Glutamatergic neuron (in vitro differentiated cells): ENCODE data around the gene FAAH. TPM values are rescaled to one million over a fixed set of nuclear protein-coding genes. Genes with fewer than 3 reads are reported as not detected.

Source experiments
- DNase-seq: peaks from one replicate; pipeline ENCODE4 v3.0.0; 2022
- H3K27ac Mint-ChIP-seq: one replicate; pipeline ENCODE4 v1.8.0; 2020; ENCODE audit warnings: mild to moderate bottlenecking, mixed read lengths, inconsistent platforms; ENCODE audit not compliant: unreplicated experiment
- H3K27me3 Mint-ChIP-seq: one replicate; pipeline ENCODE4 v1.8.0; 2020; ENCODE audit warnings: mild to moderate bottlenecking, moderate library complexity, mixed read lengths, inconsistent platforms; ENCODE audit not compliant: unreplicated experiment
- H3K36me3 Mint-ChIP-seq: one replicate; pipeline ENCODE4 v1.8.0; 2020; ENCODE audit warnings: mild to moderate bottlenecking, mixed read lengths, inconsistent platforms; ENCODE audit not compliant: unreplicated experiment
- H3K4me1 Mint-ChIP-seq: one replicate; pipeline ENCODE4 v1.8.0; 2020; ENCODE audit warnings: mild to moderate bottlenecking, low read depth, mixed read lengths, inconsistent platforms; ENCODE audit not compliant: unreplicated experiment
- H3K4me3 Mint-ChIP-seq: one replicate; pipeline ENCODE4 v1.8.0; 2020; ENCODE audit warnings: mild to moderate bottlenecking, mixed read lengths, inconsistent platforms; ENCODE audit not compliant: unreplicated experiment
- H3K9me3 Mint-ChIP-seq: one replicate; pipeline ENCODE4 v1.8.0; 2020; ENCODE audit warnings: mild to moderate bottlenecking, moderate library complexity, mixed read lengths, inconsistent platforms; ENCODE audit not compliant: unreplicated experiment
- total RNA-seq: library from RNA; stranded (reverse); fragmentation: NEBNext Ultra II Directional; extraction: Animal tissue kit (Norgen Biotek cat#: 25700); gene quantifications from one replicate; pipeline ENCODE4 v1.2.1, GENCODE V29; 2021; ENCODE audit not compliant: unreplicated experiment
- TF ChIP-seq, protein P1 (sequence below): fragments of 200-600 bp; sonication (generic); IDR thresholded peaks from one replicate; pipeline ENCODE4 v1.5.0; 2021; ENCODE audit not compliant: partially characterized antibody, unreplicated experiment

The FAAH gene
- total RNA-seq, 1 donor from 2014 or later, result 1.7 TPM

DNA sequence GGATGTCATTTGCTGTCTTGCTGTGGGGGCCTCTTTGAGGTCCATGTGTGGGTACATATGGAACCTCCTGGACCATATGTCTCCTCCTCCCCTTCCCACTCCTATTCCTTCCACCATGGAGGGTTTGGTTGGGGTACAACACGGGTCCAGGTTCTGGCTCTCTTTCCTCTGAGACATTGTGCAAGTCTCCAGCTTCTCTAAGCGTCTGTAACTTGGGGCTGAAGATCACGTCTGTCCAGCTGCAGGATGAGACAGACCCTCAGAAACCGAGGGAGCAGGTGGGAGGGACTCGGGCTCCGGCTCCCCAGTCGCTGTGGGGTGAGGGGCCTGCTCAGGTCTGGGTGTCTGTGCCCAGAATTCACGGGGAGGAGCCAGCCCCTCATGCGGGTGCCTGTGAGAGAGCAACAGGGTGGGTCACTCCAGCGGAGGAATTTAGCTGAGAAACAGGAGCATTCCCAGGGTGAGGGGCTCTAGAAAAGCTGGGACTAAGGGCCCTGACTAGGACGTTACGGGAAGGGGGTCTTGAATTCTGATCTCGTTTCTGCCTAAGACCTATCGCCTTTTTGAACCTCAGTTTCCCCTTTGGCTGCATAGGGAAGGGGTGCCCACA is 53.5 kb downstream of the FAAH start:
- Mint-ChIP-seq H3K4me3 (peak overlapping the region; percentile 50), H3K27ac (no peak overlapping the region), H3K36me3 (no peaks in the 10 kb centered on the region), H3K27me3 (peaks cover 24% of the 10 kb centered on the region), H3K9me3 (peaks cover 9% of the 10 kb centered on the region), H3K4me1 (peaks cover 13% of the 10 kb centered on the region)
- DNase-seq, result no peak
- TF ChIP-seq, protein P1, sequence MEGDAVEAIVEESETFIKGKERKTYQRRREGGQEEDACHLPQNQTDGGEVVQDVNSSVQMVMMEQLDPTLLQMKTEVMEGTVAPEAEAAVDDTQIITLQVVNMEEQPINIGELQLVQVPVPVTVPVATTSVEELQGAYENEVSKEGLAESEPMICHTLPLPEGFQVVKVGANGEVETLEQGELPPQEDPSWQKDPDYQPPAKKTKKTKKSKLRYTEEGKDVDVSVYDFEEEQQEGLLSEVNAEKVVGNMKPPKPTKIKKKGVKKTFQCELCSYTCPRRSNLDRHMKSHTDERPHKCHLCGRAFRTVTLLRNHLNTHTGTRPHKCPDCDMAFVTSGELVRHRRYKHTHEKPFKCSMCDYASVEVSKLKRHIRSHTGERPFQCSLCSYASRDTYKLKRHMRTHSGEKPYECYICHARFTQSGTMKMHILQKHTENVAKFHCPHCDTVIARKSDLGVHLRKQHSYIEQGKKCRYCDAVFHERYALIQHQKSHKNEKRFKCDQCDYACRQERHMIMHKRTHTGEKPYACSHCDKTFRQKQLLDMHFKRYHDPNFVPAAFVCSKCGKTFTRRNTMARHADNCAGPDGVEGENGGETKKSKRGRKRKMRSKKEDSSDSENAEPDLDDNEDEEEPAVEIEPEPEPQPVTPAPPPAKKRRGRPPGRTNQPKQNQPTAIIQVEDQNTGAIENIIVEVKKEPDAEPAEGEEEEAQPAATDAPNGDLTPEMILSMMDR, result no peak

DNA sequence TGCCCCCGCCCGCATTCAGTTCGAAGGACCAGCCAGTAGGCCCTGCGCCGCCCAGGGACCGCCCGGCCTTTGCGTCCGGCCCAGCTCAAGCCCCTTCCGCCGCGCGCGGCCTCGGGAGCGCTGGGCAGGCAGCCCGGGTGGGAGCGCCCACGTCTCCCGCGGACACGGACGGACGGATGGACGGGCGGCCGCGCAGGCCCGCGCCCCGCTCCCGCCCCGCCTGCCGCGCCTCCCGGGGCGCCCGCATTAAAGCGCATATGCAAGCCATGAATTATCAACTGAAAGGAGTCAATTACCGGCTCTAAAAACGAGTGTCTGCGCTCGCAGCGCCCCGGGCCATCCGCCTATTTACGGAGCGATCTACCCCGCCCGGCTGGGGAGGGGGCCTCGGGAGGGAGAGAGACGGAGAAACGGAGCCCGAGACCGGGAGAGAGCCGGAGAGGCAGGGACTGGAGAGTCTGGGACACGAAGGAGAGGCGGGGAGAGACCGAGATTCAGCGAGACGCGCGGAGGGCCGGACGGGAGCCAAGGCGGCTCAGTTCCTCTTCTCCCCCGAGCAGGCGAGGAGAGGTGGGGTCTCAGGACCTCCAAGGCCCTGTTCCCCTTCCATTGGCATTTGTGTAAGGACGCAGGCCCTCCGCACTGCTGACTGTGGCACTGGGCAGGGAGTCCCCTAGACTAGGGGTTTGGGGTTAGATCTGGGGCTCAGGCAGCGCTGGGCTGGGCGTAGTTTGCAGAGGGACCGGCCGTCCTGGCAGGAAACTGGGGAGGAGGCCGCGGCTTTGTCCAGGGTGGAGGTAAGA is 54.2 kb downstream of the FAAH start:
- no peaks in the 10 kb centered on the region for H3K36me3 Mint-ChIP-seq
- peaks cover 19% of the 10 kb centered on the region for H3K4me1 Mint-ChIP-seq
- peaks cover 13% of the 10 kb centered on the region for H3K9me3 Mint-ChIP-seq
- peak overlapping the region; percentile 84 for H3K4me3 Mint-ChIP-seq
- TF ChIP-seq, protein P1, result no peak
- peak; percentile 55 for DNase-seq
- peaks cover 30% of the 10 kb centered on the region for H3K27me3 Mint-ChIP-seq
- no peak overlapping the region for H3K27ac Mint-ChIP-seq

DNA sequence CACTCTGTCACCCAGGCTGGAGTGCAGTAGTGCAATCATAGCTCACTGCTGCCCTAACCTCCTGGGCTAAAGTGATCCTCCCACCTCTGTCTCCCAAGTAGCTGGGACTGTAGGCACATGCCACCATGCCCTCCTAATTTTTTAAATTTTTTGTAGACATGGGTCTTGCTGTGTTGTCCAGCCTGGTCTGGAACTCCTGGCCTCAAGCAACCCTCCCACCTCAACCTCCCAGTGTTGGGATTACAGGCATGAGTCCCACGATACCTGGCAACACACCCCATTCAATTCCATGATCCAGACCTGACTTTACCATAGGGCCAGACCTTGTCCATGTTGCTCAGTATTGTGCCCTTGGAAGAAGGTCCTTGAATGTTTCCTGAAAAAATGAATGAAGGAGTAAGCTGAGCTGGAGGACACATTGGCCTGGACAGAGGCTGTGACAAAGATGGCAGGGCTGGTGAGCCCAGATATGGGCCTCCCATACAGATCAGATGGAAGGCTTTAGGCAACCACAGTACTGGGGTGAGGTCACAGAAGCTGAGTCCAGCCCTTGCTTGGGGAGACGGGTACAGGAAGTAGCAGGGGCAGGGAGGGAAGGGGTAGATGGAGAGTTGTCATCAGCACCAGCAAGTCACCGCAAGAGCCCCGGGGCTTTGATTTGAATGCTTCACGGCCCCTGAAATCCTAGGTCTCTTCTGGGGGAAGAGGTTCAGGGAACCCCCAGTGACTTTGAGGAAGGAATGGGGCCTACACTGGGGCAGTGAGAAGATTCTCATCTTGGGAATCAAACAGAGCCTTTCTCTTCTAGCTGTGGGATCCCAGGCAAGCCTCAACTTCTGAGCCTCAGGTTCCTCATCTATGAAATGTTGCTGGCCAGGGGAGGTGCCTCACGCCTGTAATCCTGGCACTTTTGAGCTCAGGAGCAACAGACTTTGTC is 55.4 kb downstream of the FAAH start:
- H3K27me3 Mint-ChIP-seq, result peaks cover 32% of the 10 kb centered on the region
- H3K9me3 Mint-ChIP-seq, result peaks cover 18% of the 10 kb centered on the region
- DNase-seq, result no peak
- H3K4me1 Mint-ChIP-seq, result peaks cover 19% of the 10 kb centered on the region
- H3K4me3 Mint-ChIP-seq, result no peak overlapping the region
- H3K27ac Mint-ChIP-seq, result no peak overlapping the region
- TF ChIP-seq, protein P1, result no peak
- no peaks in the 10 kb centered on the region for H3K36me3 Mint-ChIP-seq

DNA sequence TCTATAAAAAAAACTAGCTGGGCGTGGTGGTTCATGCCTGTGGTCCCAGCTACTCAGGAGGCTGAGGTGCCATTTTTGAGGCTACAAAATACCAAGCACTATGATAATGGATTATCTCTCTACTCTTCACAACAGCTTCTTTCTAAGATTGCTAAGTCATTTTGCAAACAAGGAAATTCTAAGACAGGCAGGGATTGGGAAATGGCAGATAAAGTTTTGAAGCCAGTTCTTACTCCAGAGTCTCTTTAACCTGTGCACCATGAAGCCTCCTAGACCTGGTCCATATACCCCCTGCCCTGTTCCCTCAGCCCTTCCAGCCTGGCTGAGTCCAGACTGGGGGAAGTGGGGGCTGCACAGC is 56.0 kb downstream of the FAAH start:
- TF ChIP-seq, protein P1, result no peak

More for the DNA sequence above, 56.0 kb downstream of the FAAH start:
- Mint-ChIP-seq H3K27ac (no peak overlapping the region), H3K4me3 (no peak overlapping the region), H3K9me3 (peaks cover 22% of the 10 kb centered on the region), H3K36me3 (no peaks in the 10 kb centered on the region), H3K27me3 (peaks cover 31% of the 10 kb centered on the region), H3K4me1 (peaks cover 19% of the 10 kb centered on the region)
- no peak for DNase-seq
